Neural progenitor cell (in vitro differentiated cells): ENCODE results near the gene FAM174C. TPM values are rescaled to one million over a fixed set of nuclear protein-coding genes. Genes with fewer than 3 reads are reported as not detected.

Source experiments
- DNase-seq: peaks from one replicate; pipeline ENCODE4 v3.0.0-alpha.2; 2016; ENCODE audit warnings: low spot score
- H2AFZ ChIP-seq: fragments of 200-600 bp; sonication (generic); replicated peaks from 2 replicates; pipeline ENCODE4 v1.6.1; 2016; ENCODE audit warnings: antibody characterized with exemption
- H3F3A ChIP-seq: fragments of 200-600 bp; sonication (generic); 2 replicates; pipeline ENCODE4 v1.6.1; 2016; ENCODE audit warnings: antibody characterized with exemption, low read depth
- H3K27ac ChIP-seq: fragments of 200-600 bp; sonication (generic); 2 replicates; pipeline ENCODE4 v1.5.1; 2016; ENCODE audit warnings: mild to moderate bottlenecking
- H3K27me3 ChIP-seq: fragments of 200-600 bp; sonication (generic); 2 replicates; pipeline ENCODE4 v1.6.1; 2016; ENCODE audit warnings: mild to moderate bottlenecking, moderate library complexity
- H3K36me3 ChIP-seq: fragments of 200-600 bp; sonication (generic); 2 replicates; pipeline ENCODE4 v1.5.1; 2016
- H3K4me1 ChIP-seq: fragments of 200-600 bp; sonication (generic); 2 replicates; pipeline ENCODE4 v1.6.1; 2016; ENCODE audit warnings: mixed run types
- H3K4me2 ChIP-seq: fragments of 200-600 bp; sonication (generic); 2 replicates; pipeline ENCODE4 v1.6.1; 2016
- H3K4me3 ChIP-seq: fragments of 200-600 bp; sonication (generic); 2 replicates; pipeline ENCODE4 v1.5.1; 2016
- H3K79me2 ChIP-seq: fragments of 200-600 bp; sonication (generic); 2 replicates; pipeline ENCODE4 v1.6.1; 2016; ENCODE audit warnings: low read depth
- H3K9ac ChIP-seq: fragments of 200-600 bp; sonication (generic); 2 replicates; pipeline ENCODE4 v1.6.1; 2016
- H3K9me3 ChIP-seq: fragments of 200-600 bp; sonication (generic); 2 replicates; pipeline ENCODE4 v1.5.1; 2016; ENCODE audit warnings: low read depth
- H4K20me1 ChIP-seq: fragments of 200-600 bp; sonication (generic); 2 replicates; pipeline ENCODE4 v1.6.1; 2016; ENCODE audit warnings: low read depth
- H3K27ac Mint-ChIP-seq: 3 replicates; pipeline ENCODE4 v1.8.0; 2021; ENCODE audit warnings: mixed read lengths
- H3K27me3 Mint-ChIP-seq: 2 replicates; pipeline ENCODE4 v1.8.0; 2022; ENCODE audit warnings: low read depth, mild to moderate bottlenecking, inconsistent platforms, moderate library complexity, mixed read lengths; ENCODE audit not compliant: insufficient read depth
- H3K36me3 Mint-ChIP-seq: 3 replicates; pipeline ENCODE4 v1.8.0; 2021; ENCODE audit warnings: mixed read lengths
- H3K4me1 Mint-ChIP-seq: 3 replicates; pipeline ENCODE4 v1.8.0; 2021; ENCODE audit warnings: mixed read lengths
- H3K4me3 Mint-ChIP-seq: 3 replicates; pipeline ENCODE4 v1.8.0; 2021; ENCODE audit warnings: mild to moderate bottlenecking, moderate library complexity, mixed read lengths
- H3K9me3 Mint-ChIP-seq: 3 replicates; pipeline ENCODE4 v1.8.0; 2020; ENCODE audit warnings: mixed read lengths
- EZH2 ChIP-seq: fragments of 200-600 bp; sonication (generic); IDR thresholded peaks from 2 replicates; pipeline ENCODE4 v1.6.1; 2017; ENCODE audit warnings: antibody characterized with exemption, mild to moderate bottlenecking, moderate library complexity
- EZH2phosphoT487 ChIP-seq: fragments of 200-600 bp; sonication (generic); IDR thresholded peaks from 2 replicates; pipeline ENCODE4 v1.6.1; 2017; ENCODE audit warnings: antibody characterized with exemption
- total RNA-seq: library from RNA; depleted of rRNA; stranded (reverse); fragments of >200 nt; gene quantifications from 2 replicates; pipeline ENCODE4 v1.2.3, GENCODE V29; 2015; ENCODE audit warnings: low replicate concordance
- TF ChIP-seq, protein P1 (sequence below): fragments of 200-600 bp; sonication (generic); IDR thresholded peaks from 2 replicates; pipeline ENCODE4 v1.5.1; 2017; ENCODE audit warnings: antibody characterized with exemption, mild to moderate bottlenecking

FAM174C gene
- total RNA-seq, 1 donor from 2014 or later, result 4.8 TPM

GRCh38 chr19:1252821-1253513 lies 22.4 kb upstream of the FAM174C start:
- H3F3A ChIP-seq, result peaks cover 65% of the 10 kb centered on the region
- H3K4me2 ChIP-seq, result peak overlapping the region; percentile 89
- Mint-ChIP-seq H3K36me3 (peaks cover 10% of the 10 kb centered on the region), H3K27me3 (peaks cover 9% of the 10 kb centered on the region), H3K27ac (no peak overlapping the region), H3K4me1 (peaks cover 13% of the 10 kb centered on the region), H3K9me3 (no peaks in the 10 kb centered on the region), H3K4me3 (no peak overlapping the region)
- H3K9ac ChIP-seq, result no peak overlapping the region
- no peaks in the 10 kb centered on the region for H3K9me3 ChIP-seq
- H3K36me3 ChIP-seq, result no peaks in the 10 kb centered on the region
- DNase-seq, result no peak
- H2AFZ ChIP-seq, result no peak overlapping the region
- no peaks in the 10 kb centered on the region for H3K27me3 ChIP-seq
- peaks cover 73% of the 10 kb centered on the region for H4K20me1 ChIP-seq
- peaks cover 15% of the 10 kb centered on the region for H3K4me1 ChIP-seq
- peak overlapping the region; percentile 90 for H3K4me3 ChIP-seq
- TF ChIP-seq, protein P1, sequence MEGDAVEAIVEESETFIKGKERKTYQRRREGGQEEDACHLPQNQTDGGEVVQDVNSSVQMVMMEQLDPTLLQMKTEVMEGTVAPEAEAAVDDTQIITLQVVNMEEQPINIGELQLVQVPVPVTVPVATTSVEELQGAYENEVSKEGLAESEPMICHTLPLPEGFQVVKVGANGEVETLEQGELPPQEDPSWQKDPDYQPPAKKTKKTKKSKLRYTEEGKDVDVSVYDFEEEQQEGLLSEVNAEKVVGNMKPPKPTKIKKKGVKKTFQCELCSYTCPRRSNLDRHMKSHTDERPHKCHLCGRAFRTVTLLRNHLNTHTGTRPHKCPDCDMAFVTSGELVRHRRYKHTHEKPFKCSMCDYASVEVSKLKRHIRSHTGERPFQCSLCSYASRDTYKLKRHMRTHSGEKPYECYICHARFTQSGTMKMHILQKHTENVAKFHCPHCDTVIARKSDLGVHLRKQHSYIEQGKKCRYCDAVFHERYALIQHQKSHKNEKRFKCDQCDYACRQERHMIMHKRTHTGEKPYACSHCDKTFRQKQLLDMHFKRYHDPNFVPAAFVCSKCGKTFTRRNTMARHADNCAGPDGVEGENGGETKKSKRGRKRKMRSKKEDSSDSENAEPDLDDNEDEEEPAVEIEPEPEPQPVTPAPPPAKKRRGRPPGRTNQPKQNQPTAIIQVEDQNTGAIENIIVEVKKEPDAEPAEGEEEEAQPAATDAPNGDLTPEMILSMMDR, result no peak
- TF ChIP-seq EZH2phosphoT487, result no peak
- no peak for TF ChIP-seq EZH2
- H3K27ac ChIP-seq, result peak overlapping the region; percentile 71
- peaks cover 82% of the 10 kb centered on the region for H3K79me2 ChIP-seq

GRCh38 chr19:1253514-1254080 lies 21.7 kb upstream of the FAM174C start:
- H4K20me1 ChIP-seq, result peaks cover 78% of the 10 kb centered on the region
- H3K27ac Mint-ChIP-seq, result no peak overlapping the region

DNA sequence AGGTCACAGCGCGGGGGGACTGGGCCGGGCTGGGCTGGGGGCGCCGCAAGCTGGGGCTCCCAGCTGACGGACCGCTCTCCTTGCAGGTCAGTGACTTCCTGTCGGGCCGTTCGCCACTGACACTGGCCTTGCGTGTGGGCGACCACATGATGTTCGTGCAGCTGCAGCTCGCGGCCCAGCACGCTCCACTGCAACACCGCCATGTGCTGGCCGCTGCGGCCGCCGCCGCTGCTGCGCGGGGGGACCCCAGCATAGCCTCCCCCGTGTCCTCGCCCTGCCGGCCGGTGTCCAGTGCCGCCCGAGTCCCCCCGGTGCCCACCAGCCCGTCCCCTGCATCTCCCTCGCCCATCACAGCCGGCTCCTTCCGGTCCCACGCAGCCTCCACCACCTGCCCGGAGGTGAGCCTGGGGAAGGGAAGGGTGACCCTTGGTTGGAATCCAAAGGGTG lies 21.2 kb upstream of the FAM174C start:
- peaks cover 9% of the 10 kb centered on the region for H3K27me3 Mint-ChIP-seq
- Histone ChIP-seq H3F3A (peaks cover 70% of the 10 kb centered on the region), H3K36me3 (no peaks in the 10 kb centered on the region), H3K79me2 (peaks cover 83% of the 10 kb centered on the region), H2AFZ (no peak overlapping the region), H3K4me3 (no peak overlapping the region), H4K20me1 (peaks cover 83% of the 10 kb centered on the region), H3K4me2 (no peak overlapping the region), H3K9me3 (no peaks in the 10 kb centered on the region), H3K4me1 (peaks cover 26% of the 10 kb centered on the region), H3K27me3 (no peaks in the 10 kb centered on the region), H3K9ac (no peak overlapping the region), H3K27ac (peak overlapping the region; percentile 71)
- no peak for TF ChIP-seq EZH2
- TF ChIP-seq EZH2phosphoT487, result no peak
- TF ChIP-seq, protein P1, result no peak
- H3K36me3 Mint-ChIP-seq, result peaks cover 11% of the 10 kb centered on the region
- H3K4me3 Mint-ChIP-seq, result no peak overlapping the region
- no peak overlapping the region for H3K27ac Mint-ChIP-seq
- DNase-seq, result no peak
- H3K4me1 Mint-ChIP-seq, result peaks cover 24% of the 10 kb centered on the region
- no peaks in the 10 kb centered on the region for H3K9me3 Mint-ChIP-seq

More at GRCh38 chr19:1253514-1254080, 21.7 kb upstream of the FAM174C start:
- Histone ChIP-seq H3K4me2 (no peak overlapping the region), H3K9ac (no peak overlapping the region), H3K79me2 (peaks cover 83% of the 10 kb centered on the region), H3F3A (peaks cover 67% of the 10 kb centered on the region), H3K4me3 (no peak overlapping the region), H3K36me3 (no peaks in the 10 kb centered on the region), H3K4me1 (peaks cover 21% of the 10 kb centered on the region), H3K9me3 (no peaks in the 10 kb centered on the region), H3K27me3 (no peaks in the 10 kb centered on the region), H3K27ac (peak overlapping the region; percentile 71), H2AFZ (no peak overlapping the region)
- TF ChIP-seq, protein P1, result no peak
- TF ChIP-seq EZH2phosphoT487 (no peak), EZH2 (no peak)
- Mint-ChIP-seq H3K4me1 (peaks cover 19% of the 10 kb centered on the region), H3K36me3 (peaks cover 11% of the 10 kb centered on the region), H3K9me3 (no peaks in the 10 kb centered on the region), H3K27me3 (peaks cover 9% of the 10 kb centered on the region), H3K4me3 (no peak overlapping the region)
- no peak for DNase-seq
